Ishikawa (cell line): Measurements from ENCODE around the gene ZNF91.

Experiments used
- CEBPB ChIP-seq: IDR thresholded peaks from 2 replicates; pipeline ENCODE4 v1.6.1; 2012
- CREB1 ChIP-seq: IDR thresholded peaks from 2 replicates; pipeline ENCODE4 v1.6.1; 2012; ENCODE audit warnings: low read depth
- EGR1 ChIP-seq: IDR thresholded peaks from 2 replicates; pipeline ENCODE4 v1.6.1; 2012
- EP300 ChIP-seq: IDR thresholded peaks from 2 replicates; pipeline ENCODE4 v1.6.1; 2012; ENCODE audit warnings: borderline replicate concordance
- FOXM1 ChIP-seq: IDR thresholded peaks from 2 replicates; pipeline ENCODE4 v1.6.1; 2012; ENCODE audit warnings: low read depth, borderline replicate concordance
- NFIC ChIP-seq: IDR thresholded peaks from 2 replicates; pipeline ENCODE4 v1.6.1; 2012
- RAD21 ChIP-seq: IDR thresholded peaks from 2 replicates; pipeline ENCODE4 v1.6.1; 2012; ENCODE audit warnings: low read depth
- REST ChIP-seq: IDR thresholded peaks from 2 replicates; pipeline ENCODE4 v1.6.1; 2012; ENCODE audit warnings: low read depth, mild to moderate bottlenecking
- TAF1 ChIP-seq: IDR thresholded peaks from 2 replicates; pipeline ENCODE4 v1.6.1; 2012; ENCODE audit warnings: low read depth, mild to moderate bottlenecking
- TCF12 ChIP-seq: IDR thresholded peaks from 2 replicates; pipeline ENCODE4 v1.6.1; 2012; ENCODE audit warnings: low read depth
- TEAD4 ChIP-seq: IDR thresholded peaks from 2 replicates; pipeline ENCODE4 v1.6.1; 2012
- YY1 ChIP-seq: IDR thresholded peaks from 2 replicates; pipeline ENCODE4 v1.6.1; 2012; ENCODE audit warnings: low read depth
- ZBTB7A ChIP-seq: IDR thresholded peaks from 2 replicates; pipeline ENCODE4 v1.6.1; 2012; ENCODE audit warnings: low read depth
- TF ChIP-seq, protein P1 (sequence below): IDR thresholded peaks from 2 replicates; pipeline ENCODE4 v1.6.1; 2012
- TF ChIP-seq, protein P2 (sequence below): IDR thresholded peaks from 2 replicates; pipeline ENCODE4 v1.6.1; 2012

ZNF91 gene

GRCh38 chr19:23395041-23395721, at the start of gene ZNF91:
TSS of gene ZNF91 (minus strand) at chr19:23395471. CDS start at chr19:23395354, 117 bp downstream.
- no peak for TF ChIP-seq TCF12
- TF ChIP-seq YY1 = peak; percentile 72
- TF ChIP-seq TEAD4 = no peak
- TF ChIP-seq ZBTB7A = no peak
- TF ChIP-seq CEBPB = no peak
- no peak for TF ChIP-seq CREB1
- TF ChIP-seq EP300 = no peak
- TF ChIP-seq FOXM1 = no peak
- TF ChIP-seq NFIC = no peak
- no peak for TF ChIP-seq REST
- TF ChIP-seq TAF1 = peak; percentile 79
- no peak for TF ChIP-seq RAD21
- TF ChIP-seq EGR1 = no peak
- TF ChIP-seq, protein P1, sequence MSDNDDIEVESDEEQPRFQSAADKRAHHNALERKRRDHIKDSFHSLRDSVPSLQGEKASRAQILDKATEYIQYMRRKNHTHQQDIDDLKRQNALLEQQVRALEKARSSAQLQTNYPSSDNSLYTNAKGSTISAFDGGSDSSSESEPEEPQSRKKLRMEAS = peak; percentile 37; the same call in 1 of the 2 replicates

GRCh38 chr19:23440791-23441190, 45.5 kb upstream of the ZNF91 start:
- no peak for TF ChIP-seq ZBTB7A
- TF ChIP-seq, protein P2, sequence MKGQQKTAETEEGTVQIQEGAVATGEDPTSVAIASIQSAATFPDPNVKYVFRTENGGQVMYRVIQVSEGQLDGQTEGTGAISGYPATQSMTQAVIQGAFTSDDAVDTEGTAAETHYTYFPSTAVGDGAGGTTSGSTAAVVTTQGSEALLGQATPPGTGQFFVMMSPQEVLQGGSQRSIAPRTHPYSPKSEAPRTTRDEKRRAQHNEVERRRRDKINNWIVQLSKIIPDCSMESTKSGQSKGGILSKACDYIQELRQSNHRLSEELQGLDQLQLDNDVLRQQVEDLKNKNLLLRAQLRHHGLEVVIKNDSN = no peak
- no peak for TF ChIP-seq NFIC
- TF ChIP-seq FOXM1 = no peak
- no peak for TF ChIP-seq TEAD4
- no peak for TF ChIP-seq TAF1
- no peak for TF ChIP-seq CEBPB
- TF ChIP-seq TCF12 = no peak
- TF ChIP-seq RAD21 = no peak
- TF ChIP-seq EP300 = no peak
- no peak for TF ChIP-seq EGR1
- no peak for TF ChIP-seq CREB1
- no peak for TF ChIP-seq YY1
- no peak for TF ChIP-seq REST
- TF ChIP-seq, protein P1 = no peak

GRCh38 chr19:23440207-23440606, 44.9 kb upstream of the ZNF91 start:
- TF ChIP-seq TAF1 (no peak), ZBTB7A (no peak), NFIC (no peak)
- TF ChIP-seq, protein P1 = no peak

- TF ChIP-seq REST (no peak), EP300 (no peak), YY1 (no peak), TEAD4 (no peak), EGR1 (no peak), ZBTB7A (no peak), CREB1 (no peak), TAF1 (no peak)
- TF ChIP-seq, protein P1 = no peak
- TF ChIP-seq, protein P2 = no peak
Observed at GRCh38 chr19:23439623-23440022, 44.4 kb upstream of the ZNF91 start.
